ENCODE measurements around the gene LY6G6F.

LY6G6F gene

GRCh38 chr6:31676904-31677303 lies 29.8 kb upstream of the LY6G6F start:
- DNase-seq: no peak

GRCh38 chr6:31677955-31678354 lies 28.7 kb upstream of the LY6G6F start:
- DNase-seq: no peak

- DNase-seq: peak; percentile 84
Measured at GRCh38 chr6:31680226-31681134, 26.2 kb upstream of the LY6G6F start, which contains the start of gene LY6G5C. TSS of gene LY6G5C (minus strand) at chr6:31681067. CDS start at chr6:31680373, 694 bp downstream.

GRCh38 chr6:31681135-31681671 lies 25.5 kb upstream of the LY6G6F start:
- DNase-seq: no peak

- no peak for DNase-seq
Measured at GRCh38 chr6:31683591-31683990, 23.1 kb upstream of the LY6G6F start.

GRCh38 chr6:31686483-31686882 lies 20.2 kb upstream of the LY6G6F start:
- DNase-seq: no peak

- DNase-seq: no peak
Measured at GRCh38 chr6:31687321-31687720, 19.3 kb upstream of the LY6G6F start.

GRCh38 chr6:31687860-31688693 lies 18.6 kb upstream of the LY6G6F start:
- no peak for DNase-seq

- no peak for DNase-seq
Measured at GRCh38 chr6:31689249-31690110, 17.2 kb upstream of the LY6G6F start.

GRCh38 chr6:31690231-31691077 lies 16.2 kb upstream of the LY6G6F start:
- no peak for DNase-seq

- no peak for DNase-seq
Measured at GRCh38 chr6:31691078-31691463, 15.6 kb upstream of the LY6G6F start.

- DNase-seq: no peak
Measured at GRCh38 chr6:31691564-31692108, 15.0 kb upstream of the LY6G6F start.

GRCh38 chr6:31692353-31692752 lies 14.3 kb upstream of the LY6G6F start:
- no peak for DNase-seq

- DNase-seq: no peak
Measured at GRCh38 chr6:31692886-31693285, 13.8 kb upstream of the LY6G6F start.

GRCh38 chr6:31693535-31693934 lies 13.1 kb upstream of the LY6G6F start:
- DNase-seq: no peak

- DNase-seq: peak; percentile 13
Measured at GRCh38 chr6:31697555-31697954, 9.1 kb upstream of the LY6G6F start.

- no peak for DNase-seq
Measured at GRCh38 chr6:31700740-31701401, 5.8 kb upstream of the LY6G6F start.

- peak; percentile 39 for DNase-seq
Measured at GRCh38 chr6:31701666-31702404, 4.8 kb upstream of the LY6G6F start.

- DNase-seq: peak; percentile 23
Measured at GRCh38 chr6:31702405-31702818, 4.3 kb upstream of the LY6G6F start.

All from NCI-H2029 treated with DMSO at 0.1 percent for 48 hours (cell line).